NCI-H2029 treated with DMSO at 0.1 percent for 48 hours (cell line): ENCODE data around the gene PSG6.
A peak's percentile ranks its signal among the peaks of the same experiment; 100 is the strongest.
"Not testable (repeated sequence)": the region's sequence is repeated elsewhere in the genome, so short reads cannot be mapped to it uniquely, and the experiment has no call there.

Experiments used
- DNase-seq: peaks from one replicate; lab custom pipeline; 2025; lab: John Stamatoyannopoulos, UW

The PSG6 gene

GRCh38 chr19:42917634-42918033 is at the start of gene PSG6:
PSG6 (minus strand) TSS chr19:42917894; CDS start chr19:42917792, 102 bp downstream.
- not testable (repeated sequence) for DNase-seq

DNA sequence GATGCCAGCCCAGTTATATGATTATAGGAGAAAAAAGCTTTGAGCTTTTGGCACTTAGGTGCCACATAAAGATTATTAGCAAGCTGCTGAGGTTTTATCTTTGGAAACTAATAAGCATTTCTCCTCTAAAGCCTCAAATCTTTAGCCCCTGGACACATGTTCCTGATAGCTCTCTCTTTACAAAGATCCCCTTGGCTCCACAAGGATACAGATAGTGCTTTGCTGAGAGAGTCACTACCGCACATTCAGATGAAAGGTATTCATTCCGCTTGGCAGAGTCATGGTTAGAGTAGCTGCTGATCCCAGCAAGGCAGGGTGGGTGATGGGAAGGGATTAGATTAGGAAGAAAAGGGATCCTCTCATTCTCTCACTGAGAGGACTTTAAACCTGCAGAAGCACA is 47.5 kb upstream of the PSG6 start:
- no peak for DNase-seq

GRCh38 chr19:42961119-42961518 is 43.4 kb upstream of the PSG6 start:
- no peak for DNase-seq

DNA sequence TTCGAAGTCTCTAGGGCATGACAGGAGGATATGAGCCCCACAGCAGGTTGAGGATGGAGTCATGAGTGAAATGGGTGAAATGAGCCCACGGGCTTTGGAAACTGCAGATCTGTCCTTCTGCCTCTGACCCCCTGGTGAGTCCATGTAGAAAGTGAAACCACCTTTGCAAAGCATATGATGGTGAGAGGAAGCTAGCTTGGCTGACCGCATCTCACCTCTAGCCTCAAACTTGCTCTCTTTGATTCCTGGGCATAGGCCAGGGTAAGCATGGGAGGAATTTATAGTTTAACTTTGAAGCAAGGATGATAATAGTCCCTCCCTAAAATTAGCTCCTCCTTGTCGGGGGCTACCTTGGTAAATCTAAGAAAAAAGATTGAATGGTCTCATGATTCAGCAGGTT is 34.4 kb upstream of the PSG6 start:
- DNase-seq: not testable (repeated sequence)

DNA sequence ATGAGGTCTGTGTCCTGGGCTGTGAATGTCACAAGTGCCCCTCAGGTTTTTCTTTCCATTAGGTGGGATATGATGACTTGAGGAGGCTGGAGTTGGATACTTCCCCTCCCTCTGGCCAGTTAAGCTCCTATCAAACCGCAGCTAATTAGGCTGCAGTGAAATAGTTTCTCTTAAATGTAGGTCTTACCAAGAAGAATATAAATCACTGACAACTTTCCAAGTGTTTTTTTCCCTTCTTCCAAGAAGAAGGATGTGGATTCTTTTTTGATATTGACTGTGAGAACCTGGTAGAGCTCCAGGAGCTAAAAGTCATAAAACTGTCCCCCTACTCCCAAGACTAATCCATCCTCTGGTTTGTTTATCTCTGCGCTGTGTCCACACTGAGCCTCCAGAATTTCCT is 33.8 kb upstream of the PSG6 start:
- not testable (repeated sequence) for DNase-seq

DNA sequence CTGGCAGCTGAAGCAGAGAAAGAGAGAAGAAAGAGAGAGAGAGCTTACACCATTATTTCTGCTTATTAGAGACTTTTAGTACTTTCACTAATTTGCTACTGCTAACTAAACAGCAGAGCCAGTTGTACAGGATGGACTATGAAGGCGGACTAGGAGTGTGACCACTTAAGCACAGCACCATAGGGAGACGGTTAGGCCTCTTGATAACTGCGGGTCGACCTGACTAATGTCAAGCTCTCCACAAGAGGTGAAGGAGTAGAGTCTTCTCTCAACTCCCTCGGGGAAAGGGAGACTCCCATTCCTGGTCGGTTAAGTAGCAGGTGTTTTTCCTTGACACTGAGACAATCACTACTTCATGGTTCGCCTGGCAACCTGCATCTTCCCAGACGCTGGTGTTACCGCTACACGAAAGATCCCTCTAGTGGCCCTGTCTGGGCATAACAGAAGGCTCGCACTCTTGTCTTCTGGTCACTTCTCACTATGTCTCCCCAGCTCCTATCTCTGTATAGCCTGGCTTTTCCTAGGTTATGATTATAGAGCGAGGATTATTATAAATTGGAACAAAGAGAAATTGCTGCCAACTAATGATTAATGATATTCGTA is 24.6 kb upstream of the PSG6 start:
- no peak for DNase-seq

GRCh38 chr19:42937107-42937506 is 19.4 kb upstream of the PSG6 start, which contains the start of gene PSG7:
PSG7 (minus strand) TSS chr19:42937207; CDS start chr19:42937076, 131 bp downstream.
- not testable (repeated sequence) for DNase-seq

DNA sequence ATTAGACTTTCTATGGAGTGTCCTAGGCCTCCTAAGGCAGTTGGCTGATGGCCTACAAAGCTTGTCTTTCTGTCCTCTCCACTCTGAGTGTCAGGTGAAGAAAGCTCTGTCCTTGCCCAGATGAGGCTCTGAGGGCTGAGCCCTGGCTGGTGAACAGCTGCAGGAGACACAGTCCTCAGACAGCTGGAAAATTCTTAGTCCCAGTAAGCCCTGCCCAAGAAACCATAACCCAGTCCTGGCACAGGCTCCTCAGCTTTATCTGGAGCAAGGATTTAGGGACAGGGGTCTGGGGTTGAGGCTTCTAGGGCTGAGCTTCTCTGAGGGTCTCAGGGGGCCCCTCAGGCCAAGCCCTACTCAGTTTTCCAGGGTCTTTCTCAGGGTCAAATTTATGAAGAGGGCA is 17.0 kb upstream of the PSG6 start:
- not testable (repeated sequence) for DNase-seq

DNA sequence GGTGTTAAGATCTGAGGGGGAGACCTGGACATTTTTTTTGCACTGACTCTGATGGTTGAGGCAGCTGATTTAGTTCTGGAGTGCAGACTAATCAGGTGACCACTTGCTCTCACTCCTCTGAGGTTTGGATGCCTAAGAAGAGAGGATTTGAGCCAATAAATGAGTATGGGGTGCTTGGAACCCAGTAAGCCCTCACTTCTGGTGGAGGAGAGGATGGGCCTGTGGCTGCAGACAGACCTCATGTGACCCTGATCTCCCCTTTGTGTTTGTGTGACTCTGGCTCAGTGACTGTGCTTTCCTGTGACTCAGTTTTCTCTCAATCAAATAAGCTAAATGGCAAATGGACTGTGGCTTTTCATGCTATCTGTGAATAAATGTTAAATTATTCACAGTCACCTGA is 16.5 kb upstream of the PSG6 start:
- not testable (repeated sequence) for DNase-seq

DNA sequence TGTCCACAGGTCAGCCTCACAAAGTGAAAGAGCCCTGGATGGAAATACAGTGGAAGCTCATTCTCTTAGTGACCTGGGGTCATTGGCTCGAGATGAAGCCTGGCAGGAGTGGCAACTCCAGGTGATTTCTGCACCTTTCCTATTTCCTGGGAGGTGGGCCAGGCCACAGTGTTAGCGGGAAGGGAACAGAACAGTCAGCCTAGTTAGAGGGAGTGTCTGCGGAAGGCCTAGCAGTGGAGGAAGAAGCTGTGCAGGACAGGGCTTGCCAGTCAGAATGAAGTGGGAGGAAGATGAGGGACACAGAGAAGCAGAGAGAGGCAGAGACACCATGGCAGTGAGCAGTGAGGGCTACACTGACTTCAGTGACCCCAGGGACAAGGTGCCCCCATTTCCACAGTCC is 15.7 kb upstream of the PSG6 start:
- not testable (repeated sequence) for DNase-seq

DNA sequence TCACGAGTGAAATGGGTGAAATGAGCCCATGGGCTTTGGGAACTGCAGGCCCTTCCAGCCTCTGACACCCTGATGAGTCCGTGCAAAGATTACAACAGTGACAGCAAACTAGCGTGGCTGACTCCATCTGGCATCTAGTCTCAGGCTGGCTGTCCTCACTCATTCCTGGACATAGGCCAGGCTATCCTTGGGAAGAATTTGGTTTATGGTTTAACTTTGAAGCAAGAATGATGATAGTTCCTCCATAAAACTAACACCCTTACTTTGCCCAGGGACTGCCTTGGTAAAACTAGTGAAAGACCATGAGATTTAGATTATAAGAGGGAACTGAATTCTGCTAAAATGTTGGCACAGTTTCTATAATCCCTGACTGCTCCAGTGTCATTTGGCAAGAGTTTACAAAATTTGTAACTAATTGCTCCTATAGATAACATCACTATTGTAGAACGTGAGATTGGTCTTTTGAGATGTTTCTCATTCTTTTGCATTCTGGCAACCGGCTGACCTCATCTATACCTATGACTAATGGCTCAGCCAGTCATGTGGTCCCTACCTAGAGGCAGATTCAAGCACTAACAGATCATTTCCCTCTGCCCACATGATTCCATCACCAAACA is 14.9 kb upstream of the PSG6 start:
- DNase-seq: not testable (repeated sequence)

DNA sequence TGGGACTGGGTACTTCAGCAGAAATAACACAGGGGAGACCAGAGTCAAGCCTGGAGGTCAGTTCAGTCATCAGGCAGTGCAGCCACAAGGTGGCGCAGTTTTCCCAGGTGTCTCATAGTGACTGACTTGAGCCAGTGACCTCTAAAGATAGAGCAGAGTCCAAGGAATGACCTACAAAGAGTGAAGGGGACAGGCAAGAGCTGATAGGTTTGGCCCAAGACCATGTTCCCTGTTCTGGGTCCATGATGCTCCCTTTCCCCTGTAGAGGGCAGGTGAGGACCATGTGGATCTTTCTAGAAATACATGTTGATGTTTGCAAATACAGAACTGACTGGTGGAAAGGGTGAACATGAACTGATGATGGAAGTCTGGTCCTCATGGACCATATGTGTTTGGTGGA is 12.5 kb upstream of the PSG6 start:
- not testable (repeated sequence) for DNase-seq

DNA sequence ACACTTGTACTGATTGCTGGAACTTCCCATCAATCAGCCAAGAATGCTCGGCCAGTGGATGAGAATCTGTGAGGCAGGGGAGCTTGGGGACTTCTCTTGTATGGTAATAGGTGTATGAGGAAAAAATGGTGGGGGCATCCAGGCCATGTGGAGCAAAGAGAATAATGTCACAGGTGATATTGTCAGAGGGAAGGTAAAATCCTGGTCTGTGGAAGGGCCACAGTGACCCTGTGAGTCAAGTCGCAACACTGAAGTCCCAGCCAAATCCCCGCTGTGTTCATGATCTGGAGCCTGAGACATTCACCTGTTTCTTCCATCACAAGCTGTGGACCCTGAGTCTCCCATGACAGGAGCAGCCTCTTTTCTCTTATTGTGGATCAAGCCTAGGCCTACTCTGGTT is 11.2 kb upstream of the PSG6 start:
- DNase-seq: no peak

- DNase-seq: no peak
These were observed 9.1 kb upstream of the PSG6 start for GRCh38 chr19:42926781-42927180.

DNA sequence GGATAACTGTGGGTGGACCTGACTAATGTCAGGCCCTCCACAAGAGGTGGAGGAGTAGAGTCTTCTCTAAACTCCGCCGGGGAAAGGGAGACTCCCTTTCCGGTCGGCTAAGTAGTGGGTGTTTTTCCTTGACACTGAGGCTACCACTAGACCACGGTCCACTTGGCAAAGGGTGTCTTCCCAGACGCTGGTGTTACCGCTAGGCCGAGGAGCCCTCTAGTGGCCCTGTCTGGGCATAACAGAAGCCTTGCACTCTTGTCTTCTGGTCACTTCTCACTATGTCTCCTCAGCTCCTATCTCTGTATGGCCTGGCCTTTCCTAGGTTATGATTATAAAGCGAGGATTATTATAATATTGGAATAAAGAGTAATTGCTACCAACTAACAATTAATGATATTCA is 5.4 kb upstream of the PSG6 start:
- peak; percentile 29 for DNase-seq

DNA sequence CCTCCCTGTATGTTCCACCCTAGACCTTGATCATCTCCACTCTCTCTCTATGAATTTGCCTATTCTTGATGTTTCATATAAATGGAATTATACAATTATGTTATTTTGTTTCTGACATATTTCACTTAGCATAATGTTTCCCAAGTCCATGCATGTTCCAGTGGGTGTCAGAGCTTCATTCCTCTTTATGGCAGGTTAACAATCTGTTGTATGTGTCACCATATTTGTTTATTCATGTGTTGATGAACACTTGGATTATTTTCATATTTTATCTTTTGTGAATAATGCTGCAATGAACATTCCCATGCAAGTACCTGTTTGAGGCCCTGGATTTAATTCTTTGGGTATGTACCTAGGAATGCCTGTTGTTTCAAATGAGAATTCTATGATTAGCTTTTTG is 3.3 kb upstream of the PSG6 start:
- DNase-seq: not testable (repeated sequence)

DNA sequence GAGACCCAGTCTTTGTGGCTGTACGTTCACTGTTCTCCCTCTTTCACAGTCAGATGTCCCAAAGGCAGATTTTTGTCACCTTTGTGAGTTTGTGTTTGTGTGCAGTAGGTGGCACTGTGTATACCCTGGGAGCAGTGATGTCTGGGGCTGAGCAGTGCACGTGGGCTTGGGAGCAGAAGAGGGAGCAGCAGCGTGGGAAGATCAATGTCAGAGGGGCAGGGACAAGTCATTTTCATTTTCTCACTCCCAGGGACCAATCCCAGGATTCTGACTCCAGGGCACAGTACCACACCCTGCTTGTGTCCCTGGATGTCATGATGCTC is 2.0 kb upstream of the PSG6 start:
- no peak for DNase-seq

- DNase-seq: not testable (repeated sequence)
These were observed 1.5 kb upstream of the PSG6 start for GRCh38 chr19:42919070-42919756.

DNA sequence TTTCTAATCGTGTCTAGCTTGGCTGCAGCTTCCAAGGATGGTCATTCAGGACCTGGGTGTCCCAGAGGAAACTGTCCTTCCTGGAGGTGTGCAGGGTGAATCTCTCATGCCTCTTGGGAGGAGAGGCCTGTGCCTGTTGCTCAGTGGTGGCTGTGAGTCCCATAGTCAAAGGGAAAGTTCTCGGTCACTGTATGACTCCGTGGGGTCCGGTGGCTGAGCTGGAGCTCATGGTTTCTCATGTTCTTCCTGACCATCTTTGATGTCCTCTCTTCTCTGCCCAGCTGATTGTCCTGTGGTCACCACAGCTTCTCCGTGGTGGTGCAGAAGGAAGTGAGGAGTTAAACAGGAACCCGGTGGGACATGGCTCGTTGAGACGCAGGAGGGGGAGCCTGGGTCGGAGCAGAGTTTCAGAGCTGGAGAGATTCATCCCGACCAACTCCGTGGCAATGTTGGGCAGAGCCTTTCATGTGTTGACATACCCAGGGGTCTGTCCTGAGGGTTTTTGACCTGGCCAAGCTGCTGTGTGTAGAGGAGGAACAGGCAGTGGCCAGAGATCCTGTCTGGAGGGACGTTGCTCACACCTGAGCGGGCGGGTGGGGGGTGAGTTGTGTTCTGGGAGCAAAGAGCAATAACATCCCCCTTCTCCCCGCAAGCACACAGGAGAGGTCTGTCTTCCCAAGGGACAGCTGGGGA is 829 bp upstream of the PSG6 start:
- DNase-seq: not testable (repeated sequence)

DNA sequence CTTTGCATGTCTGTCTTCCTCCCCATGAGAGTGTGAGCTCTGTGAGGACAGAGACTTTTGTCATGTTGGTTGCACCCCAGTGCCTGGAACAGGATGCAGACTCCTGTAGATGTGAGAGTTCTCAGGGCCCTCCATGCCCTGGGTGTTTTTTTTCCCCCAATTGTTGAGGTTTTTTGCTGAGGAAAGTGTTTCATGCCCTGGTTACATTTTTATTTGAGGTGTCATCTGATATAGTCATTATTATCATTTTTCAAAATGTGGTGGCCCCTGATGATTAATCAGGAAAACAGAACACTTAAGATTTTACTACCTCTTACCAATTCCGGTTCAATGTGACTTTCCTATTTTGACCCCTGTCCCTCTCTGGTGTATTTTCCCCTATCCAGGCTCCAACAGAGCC is 763 bp downstream of the PSG6 start:
- DNase-seq: not testable (repeated sequence)

DNA sequence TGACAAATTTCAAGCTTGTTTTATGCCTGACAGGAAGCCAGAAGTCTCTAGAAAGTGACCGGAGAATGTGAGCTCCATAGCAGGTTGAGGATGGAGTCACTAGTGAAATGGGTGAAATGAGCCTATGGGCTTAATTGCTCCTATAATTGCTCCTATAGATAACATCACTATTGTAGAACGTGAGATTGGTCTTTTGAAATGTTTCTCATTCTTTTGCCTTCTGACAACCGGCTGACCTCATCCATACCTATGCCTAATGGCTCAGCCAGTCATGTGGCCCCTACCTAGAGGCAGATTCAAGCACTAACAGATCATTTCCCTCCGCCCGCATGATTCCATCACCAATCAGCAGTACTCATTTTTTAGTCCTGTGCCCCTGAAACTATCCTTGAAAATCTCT is 4.2 kb downstream of the PSG6 start:
- DNase-seq: not testable (repeated sequence)

DNA sequence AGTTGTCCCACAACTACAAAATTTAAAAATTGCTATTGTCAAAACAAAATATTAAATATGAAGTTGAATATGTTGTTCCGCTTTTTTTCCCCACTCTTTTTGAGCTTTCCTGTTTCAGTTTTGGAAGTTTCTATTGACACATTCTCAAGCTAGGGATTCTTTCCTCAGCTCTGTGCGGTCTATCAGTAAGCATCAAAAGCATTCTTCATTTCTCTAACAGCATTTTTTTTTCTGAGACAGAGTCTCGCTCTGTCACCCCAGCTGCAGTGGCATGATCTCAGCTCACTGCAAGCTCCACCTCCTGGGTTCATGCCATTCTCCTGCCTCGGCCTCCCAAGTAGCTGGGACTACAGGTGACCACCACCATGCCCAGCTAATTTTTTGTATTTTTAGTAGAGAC is 4.8 kb downstream of the PSG6 start:
- not testable (repeated sequence) for DNase-seq

GRCh38 chr19:42911731-42912130 is 6.0 kb downstream of the PSG6 start:
- DNase-seq: not testable (repeated sequence)
